Stimulated activated CD8-positive, alpha-beta memory T cell treated with anti-CD3 and anti-CD28 coated beads, Interleukin-2, amount 100 ng/mL, for 48 hours (primary cell): ENCODE data around the gene ANGEL2.
A peak's percentile ranks its signal among the peaks of the same experiment; 100 is the strongest.
"Not testable (repeated sequence)": the region's sequence is repeated elsewhere in the genome, so short reads cannot be mapped to it uniquely, and the experiment has no call there.

Experiments
- DNase-seq, 2 donors: peaks; one replicate each; pipeline ENCODE4 v3.0.0-alpha.2; 2020; ENCODE audit warnings: low read depth in 2 of 2

The ANGEL2 gene

GRCh38 chr1:213015099-213016050 lies at the start of gene ANGEL2:
TSS of gene ANGEL2 (minus strand) at chr1:213015867. CDS start at chr1:213015671, 196 bp downstream.
- DNase-seq: peak; percentile 89 to 93

GRCh38 chr1:213061263-213061662 lies 45.6 kb upstream of the ANGEL2 start:
- DNase-seq: no peak

GRCh38 chr1:213060836-213061235 lies 45.2 kb upstream of the ANGEL2 start:
- DNase-seq: no peak

- DNase-seq: no peak
These were observed 41.8 kb upstream of the ANGEL2 start for GRCh38 chr1:213057264-213058059.

GRCh38 chr1:213055767-213056166 lies 40.1 kb upstream of the ANGEL2 start:
- DNase-seq: no peak

GRCh38 chr1:213054733-213055591 lies 39.3 kb upstream of the ANGEL2 start:
- no peak for DNase-seq

GRCh38 chr1:213054142-213054541 lies 38.5 kb upstream of the ANGEL2 start:
- DNase-seq: no peak

GRCh38 chr1:213053455-213053854 lies 37.8 kb upstream of the ANGEL2 start:
- DNase-seq: no peak

- no peak for DNase-seq
These were observed 36.2 kb upstream of the ANGEL2 start for GRCh38 chr1:213051881-213052202.

- DNase-seq: peak; percentile 74 to 77
These were observed 35.6 kb upstream of the ANGEL2 start, which contains the start of gene RPS6KC1 for GRCh38 chr1:213051127-213051880. TSS of gene RPS6KC1 (plus strand) at chr1:213051241. CDS start at chr1:213051405, 164 bp downstream.

- no peak for DNase-seq
These were observed 35.1 kb upstream of the ANGEL2 start for GRCh38 chr1:213050745-213051126.

GRCh38 chr1:213049232-213049631 lies 33.6 kb upstream of the ANGEL2 start:
- DNase-seq: no peak

- DNase-seq: not testable (repeated sequence)
These were observed 29.9 kb upstream of the ANGEL2 start for GRCh38 chr1:213045321-213046226.

- DNase-seq: no peak
These were observed 25.8 kb upstream of the ANGEL2 start for GRCh38 chr1:213041443-213041842.

- no peak for DNase-seq
These were observed 19.9 kb upstream of the ANGEL2 start for GRCh38 chr1:213035573-213035972.

GRCh38 chr1:213034713-213035112 lies 19.0 kb upstream of the ANGEL2 start:
- DNase-seq: no peak

- DNase-seq: no peak
These were observed 17.0 kb upstream of the ANGEL2 start for GRCh38 chr1:213032651-213033050.

GRCh38 chr1:213027024-213027423 lies 11.4 kb upstream of the ANGEL2 start:
- not testable (repeated sequence) for DNase-seq

GRCh38 chr1:213020016-213020415 lies 4.3 kb upstream of the ANGEL2 start:
- DNase-seq: no peak

GRCh38 chr1:213019450-213019849 lies 3.8 kb upstream of the ANGEL2 start:
- DNase-seq: no peak
